HG02642 (cell line): ENCODE results near the gene ESAM.

Experiments
- ATAC-seq: cut with Tn5 transposase; IDR thresholded peaks from one replicate; pipeline ENCODE4 v1.9.1; 2021; ENCODE audit warnings: mild to moderate bottlenecking; ENCODE audit not compliant: unreplicated experiment, poor library complexity

The ESAM gene

DNA sequence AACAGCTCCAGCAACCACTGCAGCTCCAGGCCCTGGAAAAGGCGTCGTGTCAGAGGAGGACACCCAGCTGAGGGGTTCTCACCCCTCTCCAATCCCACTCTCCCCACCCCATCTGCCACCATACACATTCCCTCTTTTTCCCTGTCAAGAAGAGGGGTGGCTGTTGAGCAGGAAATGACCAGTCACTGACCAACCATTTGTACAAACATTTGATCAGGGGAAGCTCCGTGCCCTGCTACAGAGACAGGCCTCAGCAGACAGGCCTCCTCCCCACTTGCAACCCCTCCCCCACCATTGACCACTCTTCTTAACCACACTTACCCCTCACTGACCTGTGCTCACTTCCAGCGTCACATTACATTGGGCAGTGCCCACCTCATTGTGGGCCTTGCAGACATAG is 7.8 kb downstream of the ESAM start:
- no peak for ATAC-seq

DNA sequence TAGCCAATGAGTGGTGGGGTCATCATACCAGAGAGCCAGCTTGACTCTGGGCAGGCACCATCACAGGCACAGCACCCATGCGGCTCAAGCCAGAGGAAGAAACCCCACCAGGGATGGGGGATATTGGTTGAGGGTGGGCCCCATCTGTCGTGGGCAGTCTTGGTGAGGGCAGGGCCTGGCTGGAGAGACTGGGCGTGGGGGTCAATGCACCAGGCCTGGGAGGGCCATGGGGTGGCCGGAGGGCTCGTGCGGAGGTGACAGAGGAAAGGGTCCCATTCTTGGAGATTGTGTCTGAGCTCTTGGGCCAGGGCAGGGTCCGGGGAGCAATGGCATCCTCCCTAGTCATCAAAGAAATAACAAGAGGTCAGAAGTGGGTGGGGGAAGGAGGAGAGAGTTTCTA is 8.5 kb downstream of the ESAM start:
- ATAC-seq: no peak

DNA sequence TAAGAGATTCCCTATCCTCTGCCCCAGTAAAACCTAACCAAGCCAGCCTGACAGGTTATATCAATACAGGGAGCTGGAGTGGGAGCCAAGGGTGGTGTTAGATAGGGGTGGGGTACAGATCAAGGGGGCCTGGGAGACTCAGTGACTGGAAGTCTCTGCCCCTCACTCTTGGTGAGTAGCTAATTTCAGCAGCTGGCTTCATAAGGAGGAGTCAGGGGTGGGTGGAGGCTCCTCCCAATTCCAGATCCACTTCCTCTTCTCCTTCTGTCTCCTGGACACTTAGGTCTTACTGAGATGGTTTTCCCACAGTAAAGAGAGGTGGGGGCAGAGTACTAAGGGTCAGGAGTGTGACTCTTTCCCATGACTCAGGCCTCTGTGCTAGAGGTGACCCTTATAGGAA is 8.9 kb downstream of the ESAM start:
- no peak for ATAC-seq

DNA sequence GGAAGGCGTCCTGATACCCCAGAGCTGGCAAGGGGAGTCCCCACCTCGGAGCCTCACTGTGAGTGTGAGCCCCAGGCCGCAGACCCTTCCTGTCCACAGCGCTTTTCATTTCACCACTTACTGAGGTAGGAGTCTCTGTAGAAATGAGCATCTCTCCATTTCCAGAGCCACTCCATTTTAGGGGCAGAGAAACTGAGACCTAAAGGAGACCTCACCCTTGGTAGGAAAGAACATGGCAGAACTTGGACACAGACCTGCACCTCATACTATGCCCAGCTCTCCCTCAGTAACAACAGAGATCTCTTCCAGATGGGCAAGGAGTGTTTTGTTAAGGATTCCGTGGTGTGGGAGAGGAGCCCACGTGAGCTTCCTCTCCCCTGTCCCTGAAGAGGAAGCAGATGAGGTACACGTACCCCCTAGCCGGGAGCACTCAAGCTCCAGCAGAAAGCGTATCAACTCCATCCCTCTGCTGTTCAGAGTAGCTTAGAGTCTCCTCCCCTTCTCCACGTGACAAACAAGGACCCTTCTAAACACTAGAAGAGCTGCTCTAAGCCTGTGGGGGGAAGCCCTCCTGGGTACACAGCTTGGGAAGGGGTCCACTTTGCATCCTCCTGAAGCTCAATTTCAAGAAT is 9.5 kb downstream of the ESAM start:
- ATAC-seq: no peak

DNA sequence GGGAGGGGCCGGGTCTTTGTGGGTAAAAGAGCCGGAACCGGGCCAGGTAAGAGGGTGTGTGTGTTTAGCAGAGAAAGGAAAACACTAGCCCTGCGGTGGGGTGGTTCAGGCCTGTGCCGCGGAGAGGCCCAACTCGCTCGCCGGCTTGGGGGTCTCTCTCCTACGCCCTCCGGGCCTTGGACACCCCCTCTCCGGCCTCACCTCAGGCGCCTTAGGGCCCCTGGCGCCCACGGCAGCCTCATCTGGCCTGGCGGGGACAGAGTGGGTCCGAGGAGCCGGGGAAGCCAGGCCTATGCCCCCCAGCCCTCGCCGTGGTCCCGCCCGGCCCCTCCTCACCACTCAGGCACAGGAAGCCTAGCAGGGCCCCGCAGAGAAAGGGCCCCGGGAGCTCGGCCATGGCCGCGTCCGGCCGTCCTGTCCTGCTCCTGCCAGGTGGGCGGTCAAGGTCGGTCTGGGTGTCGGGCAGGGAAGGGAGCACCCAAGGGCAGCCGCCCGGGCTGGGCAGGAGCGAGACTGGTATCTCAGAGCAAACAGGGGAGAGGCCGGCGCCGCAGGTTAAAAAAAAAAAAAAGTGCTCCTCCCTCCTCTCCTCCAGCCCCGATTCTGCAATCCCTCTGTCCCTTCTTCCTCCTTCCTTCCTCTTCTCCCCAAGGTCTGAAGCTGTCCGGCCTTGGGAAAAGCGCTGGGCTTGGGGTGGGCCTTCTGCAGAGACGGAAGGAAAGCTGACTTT is 10.2 kb downstream of the ESAM start, which contains the start of gene VSIG2:
Gene VSIG2 (minus strand): TSS at position 515 of the 730 bp plus-strand sequence. CDS start 118 bp downstream, at position 397.
- no peak for ATAC-seq

DNA sequence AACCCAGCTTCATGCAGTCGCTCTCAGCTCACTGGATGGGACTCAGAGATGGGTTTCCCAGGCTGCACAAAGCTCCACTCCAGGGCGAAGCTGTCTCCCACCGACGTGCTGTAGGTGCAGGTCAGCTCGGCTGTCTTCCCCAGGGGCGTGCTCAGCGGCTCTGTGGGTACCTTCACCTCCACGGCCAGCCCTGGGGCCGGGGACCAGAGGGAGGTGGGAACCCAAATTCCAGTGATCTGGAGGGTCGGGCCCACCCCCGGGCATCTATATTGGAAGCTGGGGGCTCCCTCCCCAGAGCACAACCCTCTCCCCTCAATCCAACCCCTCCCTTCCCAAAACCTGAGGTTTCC is 10.7 kb downstream of the ESAM start:
- no peak for ATAC-seq

DNA sequence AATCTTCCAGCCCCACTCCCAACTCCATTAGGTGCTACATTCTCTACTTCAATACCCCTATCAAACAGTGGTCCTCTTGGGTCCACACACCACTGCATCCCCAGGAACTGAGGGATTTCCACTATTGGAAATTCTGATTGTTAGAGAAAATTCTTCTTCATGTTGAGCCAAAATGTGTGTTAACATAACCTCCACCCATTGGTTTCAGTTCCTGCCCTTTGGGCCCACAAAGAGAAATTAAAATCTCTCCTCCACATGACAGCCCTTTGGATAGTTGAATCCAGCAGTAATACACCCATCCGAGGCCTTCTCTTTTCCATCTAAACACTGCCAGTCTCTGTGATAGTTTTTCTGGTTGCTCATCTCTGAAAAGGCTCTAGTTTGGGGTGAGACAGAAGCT is 12.2 kb downstream of the ESAM start:
- ATAC-seq: no peak

DNA sequence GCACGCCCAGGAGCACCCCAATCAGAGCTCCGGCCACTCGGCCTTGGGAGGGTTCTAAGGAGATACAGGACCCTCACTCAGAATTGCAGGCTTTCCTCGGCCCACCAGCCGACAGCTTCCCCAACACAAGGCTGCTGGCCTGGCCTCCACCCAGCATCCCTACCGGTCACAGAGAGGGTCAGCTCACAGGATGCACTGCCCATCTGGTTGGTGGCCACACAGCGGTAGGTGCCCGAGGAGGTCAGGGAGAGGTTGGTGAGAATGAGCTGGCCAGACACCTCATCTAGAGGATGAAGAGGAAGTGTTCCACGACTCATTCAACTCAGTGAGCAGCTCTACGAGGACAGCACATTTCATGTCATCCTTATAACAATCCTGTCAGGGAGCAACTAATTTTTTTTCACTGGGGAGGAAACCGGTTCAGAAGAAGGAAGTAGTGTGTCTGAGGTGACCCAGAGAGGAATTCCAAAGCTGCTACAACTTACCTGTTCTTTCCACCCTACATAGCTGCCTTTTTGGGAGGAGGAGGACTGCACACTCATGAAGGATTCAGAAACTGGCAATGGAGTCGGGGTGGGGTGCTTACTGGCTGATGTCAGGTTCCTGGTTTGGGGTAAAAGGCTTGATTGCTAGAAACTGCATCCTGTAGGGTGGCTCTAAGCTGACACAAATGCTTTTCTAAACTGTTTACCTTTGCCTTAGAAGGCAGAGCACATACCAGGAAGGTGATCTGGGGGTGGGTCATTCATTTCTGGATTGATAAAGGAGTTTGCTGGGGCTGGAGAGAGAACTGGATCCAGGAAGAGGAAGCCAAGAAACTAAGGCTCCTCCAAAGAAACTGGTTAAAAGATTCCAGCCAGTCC is 13.4 kb downstream of the ESAM start:
- ATAC-seq: no peak

DNA sequence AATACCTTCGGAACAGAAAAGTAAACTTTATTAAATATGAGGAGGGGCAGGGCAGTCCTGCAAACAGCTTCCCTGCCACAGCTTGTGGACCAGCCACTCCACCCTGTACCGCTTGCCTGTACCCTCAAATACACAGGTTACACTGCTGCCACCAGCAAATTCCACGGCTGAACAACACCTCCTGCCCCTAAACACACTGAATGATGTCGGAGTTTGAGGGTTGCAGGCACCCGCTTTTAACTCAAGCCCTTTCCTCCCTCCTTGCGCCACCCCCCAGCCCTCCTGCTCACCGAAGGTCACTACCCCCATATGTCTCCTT is 14.0 kb downstream of the ESAM start:
- no peak for ATAC-seq

DNA sequence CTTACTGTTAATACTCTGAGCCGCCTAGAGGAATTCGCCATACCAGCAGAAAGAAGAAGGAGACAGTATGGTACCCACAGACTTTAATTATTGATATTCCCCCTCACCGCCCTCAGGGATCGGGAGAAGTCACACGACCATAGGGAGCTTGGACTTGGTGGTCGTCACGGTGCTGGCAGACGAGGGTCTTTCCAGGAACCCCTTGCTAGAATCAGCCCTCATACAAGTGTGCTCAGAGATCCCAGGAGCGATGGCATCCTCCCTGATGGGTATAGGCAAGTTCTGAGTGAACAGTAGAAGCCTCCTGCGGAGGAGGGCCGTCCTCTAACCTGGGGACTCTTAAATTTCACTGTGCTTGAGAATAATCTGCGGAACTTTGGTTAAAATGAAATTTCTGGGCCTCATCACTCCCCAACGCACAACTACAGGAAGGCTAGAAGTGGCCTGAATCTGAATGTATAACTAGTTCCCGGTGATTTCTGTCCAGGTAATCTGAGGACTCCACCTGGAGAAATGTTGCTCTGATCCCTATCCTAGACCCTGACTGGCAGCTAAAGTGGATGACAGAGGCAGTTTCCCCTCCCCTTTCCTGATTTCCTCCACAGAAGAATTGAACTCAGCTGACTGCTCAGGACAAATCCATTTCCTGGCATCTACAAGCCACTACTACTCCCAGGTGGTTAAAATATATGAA is 14.5 kb downstream of the ESAM start:
- no peak for ATAC-seq

DNA sequence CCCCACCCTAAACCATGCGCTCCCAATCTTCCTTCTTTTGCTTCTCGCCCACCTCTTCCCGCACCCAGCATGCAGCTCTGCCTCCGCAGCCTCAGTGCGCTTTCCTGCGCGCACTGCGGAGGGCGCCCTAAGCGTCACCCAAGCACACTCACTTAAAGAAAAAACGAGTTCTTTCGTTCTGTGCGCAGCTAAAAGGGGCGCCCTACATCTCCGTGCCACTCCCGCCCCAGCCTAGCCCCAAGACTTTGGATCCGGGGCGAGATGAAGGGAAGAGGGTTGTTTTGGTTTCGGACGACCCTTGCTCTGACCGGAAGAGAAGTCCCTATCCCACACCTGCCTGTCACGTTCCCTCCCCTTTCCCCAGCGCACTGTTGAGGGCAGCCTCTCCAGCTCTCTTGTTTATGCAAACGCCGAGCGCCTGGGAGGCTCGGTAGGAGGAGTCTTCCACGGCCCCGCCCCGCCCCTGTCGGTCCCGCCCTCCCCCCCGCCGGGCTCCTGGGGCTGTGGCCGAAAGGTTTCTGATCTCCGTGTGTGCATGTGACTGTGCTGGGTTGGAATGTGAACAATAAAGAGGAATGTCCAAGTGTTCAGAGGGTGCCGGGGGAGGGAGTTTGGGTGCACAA is 15.4 kb downstream of the ESAM start:
- peak; percentile 94 for ATAC-seq

DNA sequence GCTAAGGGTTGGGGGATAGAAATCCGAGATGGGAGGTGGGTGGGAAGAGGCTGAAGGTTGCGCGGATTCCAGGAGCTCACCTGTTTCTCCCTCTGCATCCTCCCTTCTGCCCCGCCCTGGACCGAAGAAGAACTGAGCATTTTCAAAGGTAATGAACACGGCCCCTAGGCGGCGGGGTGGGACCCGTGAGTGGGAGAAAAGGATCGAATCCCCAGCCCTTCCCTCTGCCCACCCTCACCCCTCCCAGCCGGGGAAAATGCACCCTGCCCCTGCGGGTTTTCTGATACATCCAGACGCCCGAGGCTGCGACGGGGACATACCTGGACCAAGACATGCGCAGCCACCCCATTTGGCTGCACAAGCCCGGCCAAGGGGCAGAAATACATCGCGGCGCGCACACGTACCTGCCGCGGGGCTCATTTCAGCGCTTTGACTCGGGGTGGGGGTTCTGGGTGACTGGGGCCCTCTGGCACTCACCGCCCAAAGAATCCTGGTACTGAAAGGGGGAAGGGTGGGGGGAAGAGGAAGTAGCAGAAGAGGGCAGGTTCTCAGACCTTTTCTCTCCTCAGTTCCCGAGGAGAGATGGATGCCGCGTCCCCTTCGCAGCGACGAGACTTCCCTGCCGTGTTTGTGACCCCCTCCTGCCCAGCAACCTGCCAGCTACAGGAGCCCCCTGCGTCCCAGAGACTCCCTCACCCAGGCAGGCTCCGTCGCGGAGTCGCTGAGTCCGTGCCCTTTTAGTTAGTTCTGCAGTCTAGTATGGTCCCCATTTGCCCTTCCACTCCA is 16.1 kb downstream of the ESAM start:
- peak; percentile 7 for ATAC-seq

DNA sequence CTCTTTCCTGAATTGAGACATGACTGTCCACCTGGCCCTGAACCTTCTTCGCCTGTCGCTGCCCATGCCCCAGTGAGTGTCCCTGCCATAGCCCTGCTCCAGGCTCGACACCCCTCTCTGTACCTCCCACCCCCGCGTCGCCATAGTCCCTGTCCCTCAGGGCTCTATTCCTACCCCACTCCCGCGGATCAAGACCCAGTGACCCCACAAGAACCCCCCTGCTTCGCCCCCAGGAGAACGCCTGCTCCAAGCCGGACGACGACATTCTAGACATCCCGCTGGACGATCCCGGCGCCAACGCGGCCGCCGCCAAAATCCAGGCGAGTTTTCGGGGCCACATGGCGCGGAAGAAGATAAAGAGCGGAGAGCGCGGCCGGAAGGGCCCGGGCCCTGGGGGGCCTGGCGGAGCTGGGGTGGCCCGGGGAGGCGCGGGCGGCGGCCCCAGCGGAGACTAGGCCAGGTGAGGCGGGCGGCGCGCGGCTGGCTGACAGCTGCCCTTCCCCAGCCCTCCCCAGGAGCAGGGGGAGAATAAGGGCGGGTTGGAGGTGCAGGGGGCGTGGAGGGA is 16.7 kb downstream of the ESAM start:
- ATAC-seq: no peak

DNA sequence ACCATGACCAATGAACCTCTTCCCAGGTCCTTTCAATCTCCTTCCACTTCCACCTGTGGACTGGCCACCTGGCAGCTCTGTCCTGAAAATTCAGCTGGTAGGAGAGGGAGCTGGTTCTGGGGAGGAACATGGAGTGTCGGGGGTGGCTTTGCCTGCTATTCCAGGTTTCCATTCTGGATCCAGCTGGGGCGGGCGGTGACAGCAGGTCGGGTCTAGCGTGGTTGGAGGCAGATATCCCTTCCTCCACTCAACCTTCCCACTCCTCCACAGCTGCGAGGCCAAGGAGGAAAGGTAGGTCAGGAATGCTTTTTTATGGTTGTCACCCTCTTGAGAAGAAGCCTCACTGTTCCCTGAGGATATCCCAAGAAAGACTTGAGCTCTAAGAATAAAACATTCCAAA is 19.0 kb downstream of the ESAM start:
- ATAC-seq: no peak

DNA sequence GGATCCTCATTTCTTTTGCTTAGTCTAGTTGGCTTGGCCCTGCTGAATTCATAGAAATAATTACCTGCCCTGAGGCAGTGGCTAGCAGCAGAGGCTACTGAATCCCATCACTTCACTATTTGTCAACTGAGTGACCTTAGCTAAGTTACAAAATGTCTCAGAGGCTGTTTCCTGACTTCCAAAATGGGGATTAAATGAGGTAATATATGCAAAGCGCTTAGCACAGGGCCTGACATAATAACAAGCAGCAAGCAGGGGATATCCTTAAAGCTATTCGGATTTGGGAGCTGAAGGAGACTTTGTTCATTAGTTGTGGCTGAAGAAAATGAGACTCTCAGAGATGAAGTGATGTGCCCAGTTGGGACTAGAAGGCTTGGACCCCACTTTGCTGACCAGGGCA is 19.5 kb downstream of the ESAM start:
- ATAC-seq: no peak

DNA sequence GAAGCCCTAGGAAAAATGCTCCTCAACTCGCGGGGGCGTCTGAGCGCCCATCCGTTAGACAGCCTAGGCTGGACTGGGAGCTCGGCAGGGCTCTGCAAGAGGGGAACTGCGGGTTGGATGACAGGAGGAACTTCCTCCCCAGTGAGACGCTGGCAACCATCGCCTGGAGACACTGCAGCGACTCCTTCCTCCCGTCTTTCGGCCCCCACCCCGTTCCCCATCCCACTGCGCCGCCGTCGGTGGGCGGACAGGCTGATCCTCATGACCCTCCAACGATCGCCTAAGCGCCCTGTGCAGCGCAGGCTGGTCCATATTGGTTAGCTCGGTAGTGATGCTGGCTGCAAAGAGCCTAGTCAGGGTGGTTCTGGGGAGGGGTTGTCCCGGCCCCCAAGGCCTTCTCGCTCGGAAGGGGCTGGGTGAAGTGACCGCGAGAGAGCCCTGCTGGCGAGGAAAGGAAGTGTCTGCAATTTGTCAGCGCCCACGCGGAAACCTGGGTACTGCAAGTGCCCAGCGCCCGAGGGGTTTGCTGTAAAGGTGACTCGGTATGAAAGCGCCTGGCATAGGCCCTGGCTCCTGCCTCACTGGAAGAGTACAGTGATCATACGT is 21.7 kb downstream of the ESAM start:
- ATAC-seq: peak; percentile 42

DNA sequence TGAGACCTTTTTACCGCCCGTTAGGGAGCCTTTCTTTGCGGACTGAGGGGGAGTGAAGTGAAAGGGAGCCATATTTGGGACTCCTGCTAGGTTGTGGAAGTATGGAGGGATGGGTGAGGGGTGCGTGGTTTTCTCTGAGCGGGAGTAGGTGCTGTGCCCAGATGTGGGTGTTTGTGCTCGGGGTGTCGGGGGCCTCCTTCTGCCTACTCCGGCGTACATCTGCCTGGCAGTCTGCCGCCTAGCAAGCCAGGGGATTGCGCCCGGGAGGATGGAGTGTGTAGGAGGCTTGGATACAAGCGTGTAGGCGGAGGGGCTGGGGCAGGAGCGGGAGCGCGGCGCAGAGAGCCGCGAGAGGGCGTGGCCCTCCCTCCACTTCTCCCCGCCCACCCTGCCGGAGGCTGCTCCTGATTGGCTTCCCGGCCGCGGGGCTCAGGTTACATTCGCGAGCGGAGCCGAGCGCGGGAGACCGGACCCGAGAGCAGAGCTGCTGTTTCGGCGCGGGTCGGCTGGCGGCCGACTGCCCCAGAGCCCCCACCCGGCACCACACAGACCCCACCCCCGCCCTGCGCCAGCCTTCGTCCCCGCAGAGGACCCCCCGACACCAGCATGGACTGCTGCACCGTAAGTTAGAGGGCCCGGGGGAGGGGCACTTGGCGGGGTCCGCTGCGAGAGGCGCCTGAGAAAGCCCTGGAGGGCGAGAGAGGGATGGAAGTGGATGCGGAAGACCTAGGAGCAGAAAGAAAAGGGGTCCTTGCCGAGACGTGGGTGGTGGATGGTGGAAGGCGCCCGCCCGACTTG is 22.4 kb downstream of the ESAM start, which contains the start of gene NRGN:
Gene NRGN (plus strand): TSS at position 464 of the 798 bp plus-strand sequence. CDS start 143 bp downstream, at position 607.
- ATAC-seq: peak; percentile 99
